CD4-positive, alpha-beta T cell treated with Interleukin-6 at 100 ng/mL for 8 hours (primary cell): Measurements from ENCODE around the gene IFNAR1.

Source experiments
- DNase-seq: peaks from one replicate; pipeline ENCODE4 v3.0.0-alpha.2; 2020; ENCODE audit warnings: mixed read lengths, low spot score

Gene IFNAR1

GRCh38 chr21:33324291-33325221 is at the start of gene IFNAR1:
Gene IFNAR1, plus strand, starts transcription at chr21:33324970. Its CDS starts 86 bp downstream, at chr21:33325056.
- peak; percentile 99 for DNase-seq

- no peak for DNase-seq
Observed at GRCh38 chr21:33278721-33279120, 46.0 kb upstream of the IFNAR1 start.

GRCh38 chr21:33279330-33279820 is 45.4 kb upstream of the IFNAR1 start:
- DNase-seq: no peak

GRCh38 chr21:33281096-33281652 is 43.6 kb upstream of the IFNAR1 start:
- no peak for DNase-seq

- DNase-seq: no peak
Observed at GRCh38 chr21:33283203-33283602, 41.6 kb upstream of the IFNAR1 start.

- DNase-seq: no peak
Observed at GRCh38 chr21:33286076-33286475, 38.7 kb upstream of the IFNAR1 start.

GRCh38 chr21:33286600-33287456 is 37.9 kb upstream of the IFNAR1 start:
- no peak for DNase-seq

GRCh38 chr21:33289199-33289819 is 35.5 kb upstream of the IFNAR1 start:
- DNase-seq: no peak

- DNase-seq: no peak
Observed at GRCh38 chr21:33290441-33290840, 34.3 kb upstream of the IFNAR1 start.

GRCh38 chr21:33291686-33292085 is 33.1 kb upstream of the IFNAR1 start:
- no peak for DNase-seq

GRCh38 chr21:33292724-33293123 is 32.0 kb upstream of the IFNAR1 start:
- DNase-seq: no peak

GRCh38 chr21:33293136-33293535 is 31.6 kb upstream of the IFNAR1 start:
- DNase-seq: no peak

- DNase-seq: peak; percentile 43
Observed at GRCh38 chr21:33293811-33294216, 31.0 kb upstream of the IFNAR1 start.

GRCh38 chr21:33296156-33296555 is 28.6 kb upstream of the IFNAR1 start:
- DNase-seq: no peak

GRCh38 chr21:33299181-33299752 is 25.5 kb upstream of the IFNAR1 start:
- peak; percentile 66 for DNase-seq

- DNase-seq: no peak
Observed at GRCh38 chr21:33300701-33301631, 23.8 kb upstream of the IFNAR1 start.

- DNase-seq: no peak
Observed at GRCh38 chr21:33301632-33302002, 23.2 kb upstream of the IFNAR1 start.

GRCh38 chr21:33302055-33302454 is 22.7 kb upstream of the IFNAR1 start:
- DNase-seq: no peak

GRCh38 chr21:33302796-33303195 is 22.0 kb upstream of the IFNAR1 start:
- no peak for DNase-seq

GRCh38 chr21:33305344-33305671 is 19.5 kb upstream of the IFNAR1 start:
- no peak for DNase-seq

- no peak for DNase-seq
Observed at GRCh38 chr21:33305938-33306337, 18.8 kb upstream of the IFNAR1 start.
